PC-3 (cell line): ENCODE data around the gene JPH4. TPM values are rescaled to one million over a fixed set of nuclear protein-coding genes. Genes with fewer than 3 reads are reported as not detected.

ENCODE experiments used
- ATAC-seq: fragments of 200-7000 bp; cut with Tn5 transposase; 2 replicates; pipeline ENCODE4 v1.9.1; 2020; ENCODE audit warnings: mild to moderate bottlenecking, moderate library complexity
- BruUV-seq: library from RNA; stranded (reverse); fragments of 400-500 nt; replicated peaks from 2 replicates; lab custom pipeline; 2021; lab: Mats Ljungman, UMichigan
- CTCF ChIA-PET: fragments of 300-600 bp; sonication (Branson Sonifier 250); formaldehyde crosslinking; loops from one replicate; lab custom pipeline; 2022; ENCODE audit warnings: antibody characterized with exemption; lab: Charles Lee
- POLR2A ChIA-PET: fragments of 300-600 bp; sonication (Branson Sonifier 250); formaldehyde crosslinking; loops from one replicate; lab custom pipeline; 2022; ENCODE audit warnings: antibody characterized with exemption; ENCODE audit not compliant: unreplicated experiment; lab: Charles Lee
- DNase-seq: peaks from one replicate; pipeline ENCODE4 v3.0.0-alpha.2; 2015
- H2AFZ ChIP-seq: fragments of 300-600 bp; sonication (generic); 2 replicates; pipeline ENCODE4 v1.6.0; 2016; ENCODE audit warnings: antibody characterized with exemption, low read length
- H3F3A ChIP-seq: fragments of 300-600 bp; sonication (generic); one replicate; pipeline ENCODE4 v1.6.0; 2017; ENCODE audit warnings: antibody characterized with exemption, low read length, control low read depth, mild to moderate bottlenecking; ENCODE audit not compliant: unreplicated experiment
- H3K27ac ChIP-seq: fragments of 300-600 bp; sonication (generic); 2 replicates; pipeline ENCODE4 v1.5.1; 2016; ENCODE audit warnings: mild to moderate bottlenecking, low read length
- H3K27me3 ChIP-seq: fragments of 300-600 bp; sonication (generic); 2 replicates; pipeline ENCODE4 v1.6.1; 2016; ENCODE audit warnings: low read length, mixed read lengths
- H3K36me3 ChIP-seq: fragments of 300-600 bp; sonication (generic); 2 replicates; pipeline ENCODE4 v1.6.1; 2016; ENCODE audit warnings: low read depth, mixed run types, low read length, mixed read lengths
- H3K4me1 ChIP-seq: fragments of 300-600 bp; sonication (generic); 2 replicates; pipeline ENCODE4 v1.5.1; 2016; ENCODE audit warnings: low read length; ENCODE audit not compliant: insufficient read depth
- H3K4me2 ChIP-seq: fragments of 300-600 bp; sonication (generic); 2 replicates; pipeline ENCODE4 v1.6.0; 2016; ENCODE audit warnings: low read length
- H3K4me3 ChIP-seq: fragments of 300-600 bp; sonication (generic); 2 replicates; pipeline ENCODE4 v1.5.1; 2016; ENCODE audit warnings: mild to moderate bottlenecking, low read length, mixed read lengths
- H3K79me2 ChIP-seq: fragments of 300-600 bp; sonication (generic); 2 replicates; pipeline ENCODE4 v1.6.1; 2017; ENCODE audit warnings: low read length, mixed read lengths
- H3K9ac ChIP-seq: fragments of 300-600 bp; sonication (generic); 2 replicates; pipeline ENCODE4 v1.6.0; 2016; ENCODE audit warnings: mild to moderate bottlenecking, low read length
- H3K9me2 ChIP-seq: fragments of 300-600 bp; sonication (generic); replicated peaks from 2 replicates; pipeline ENCODE4 v1.6.1; 2016; ENCODE audit warnings: mixed run types, low read length, mixed read lengths
- H3K9me3 ChIP-seq: fragments of 300-600 bp; sonication (generic); 2 replicates; pipeline ENCODE4 v1.6.1; 2016; ENCODE audit warnings: low read length, mixed read lengths
- H4K20me1 ChIP-seq: fragments of 300-600 bp; sonication (generic); 2 replicates; pipeline ENCODE4 v1.6.1; 2016; ENCODE audit warnings: low read length, mixed read lengths
- EZH2 ChIP-seq: fragments of 300-600 bp; sonication (generic); IDR thresholded peaks from one replicate; pipeline ENCODE4 v1.6.1; 2017; ENCODE audit warnings: antibody characterized with exemption, mild to moderate bottlenecking, low read length; ENCODE audit not compliant: unreplicated experiment
- EZH2phosphoT487 ChIP-seq: fragments of 300-600 bp; sonication (generic); IDR thresholded peaks from 2 replicates; pipeline ENCODE4 v1.6.1; 2018; ENCODE audit warnings: mild to moderate bottlenecking, antibody characterized with exemption, low read length, borderline replicate concordance
- intact Hi-C: fragments of 100-400 bp; cut with micrococcal nuclease; formaldehyde crosslinking; loops from 2 replicates; pipeline ENCODE4 v1.9.0; 2023
- total RNA-seq: library from RNA; depleted of rRNA; stranded (reverse); fragments of >200 nt; gene quantifications from 2 replicates; pipeline ENCODE4 v1.2.3, GENCODE V29; 2014
- TF ChIP-seq, protein P1 (sequence below): fragments of 300-600 bp; sonication (generic); conservative IDR thresholded peaks from 2 replicates; pipeline ENCODE4 v1.5.1; 2017; ENCODE audit warnings: antibody characterized with exemption, low read depth, mild to moderate bottlenecking, low read length

JPH4 gene
- total RNA-seq, 1 experiment from 2014 or later: not detected

DNA sequence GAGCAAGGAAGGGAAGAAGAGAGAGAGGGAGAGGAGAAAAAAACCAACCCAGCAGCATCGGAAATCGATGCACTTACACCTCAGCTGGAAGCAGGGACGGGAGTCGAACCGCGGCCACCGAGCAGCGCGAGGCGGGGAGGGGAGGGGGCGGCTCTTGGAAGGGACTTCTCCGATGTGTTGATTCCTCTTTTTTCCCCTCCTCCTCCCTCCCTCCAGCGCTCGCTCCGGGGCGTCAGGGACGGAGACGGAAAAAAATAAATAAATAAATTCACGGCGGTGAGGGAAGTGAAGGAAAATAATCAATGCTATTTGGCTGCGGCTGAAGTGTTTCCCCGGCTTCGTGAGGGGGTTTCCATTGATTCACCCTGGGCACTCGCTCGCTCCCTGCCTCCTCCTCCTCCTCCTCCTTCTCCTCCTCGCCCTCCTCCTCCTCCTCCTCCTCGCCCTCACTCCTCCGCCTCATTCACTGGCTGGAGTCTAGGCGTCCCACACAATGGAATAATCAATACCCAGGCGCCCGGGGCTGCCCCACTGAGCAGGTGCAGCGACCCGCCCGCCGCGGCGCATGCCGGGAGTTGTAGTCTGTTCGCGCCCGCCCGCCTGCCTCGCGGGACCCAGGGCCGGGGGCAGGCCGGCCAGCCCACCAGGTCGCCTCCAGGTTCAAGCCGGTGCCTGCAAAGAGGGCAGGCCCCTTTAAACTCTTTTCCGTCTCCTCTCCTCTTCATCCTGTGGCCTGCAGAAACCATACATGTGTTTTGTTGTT, 27.1 kb downstream of the JPH4 start, which contains the start of gene ZFHX2:
Gene ZFHX2 (minus strand): TSS at position 500 of the 763 bp plus-strand sequence. CDS start 16,440 bp downstream, outside the sequence.
- H3K9me2 ChIP-seq: no peaks in the 10 kb centered on the region
- no peaks in the 10 kb centered on the region for H3K9me3 ChIP-seq
- H3K4me3 ChIP-seq: peak within 1 kb of the TSS; percentile 97
- POLR2A ChIA-PET: no interaction called here
- peak within 1 kb of the TSS; percentile 95 for H2AFZ ChIP-seq
- TF ChIP-seq, protein P1, sequence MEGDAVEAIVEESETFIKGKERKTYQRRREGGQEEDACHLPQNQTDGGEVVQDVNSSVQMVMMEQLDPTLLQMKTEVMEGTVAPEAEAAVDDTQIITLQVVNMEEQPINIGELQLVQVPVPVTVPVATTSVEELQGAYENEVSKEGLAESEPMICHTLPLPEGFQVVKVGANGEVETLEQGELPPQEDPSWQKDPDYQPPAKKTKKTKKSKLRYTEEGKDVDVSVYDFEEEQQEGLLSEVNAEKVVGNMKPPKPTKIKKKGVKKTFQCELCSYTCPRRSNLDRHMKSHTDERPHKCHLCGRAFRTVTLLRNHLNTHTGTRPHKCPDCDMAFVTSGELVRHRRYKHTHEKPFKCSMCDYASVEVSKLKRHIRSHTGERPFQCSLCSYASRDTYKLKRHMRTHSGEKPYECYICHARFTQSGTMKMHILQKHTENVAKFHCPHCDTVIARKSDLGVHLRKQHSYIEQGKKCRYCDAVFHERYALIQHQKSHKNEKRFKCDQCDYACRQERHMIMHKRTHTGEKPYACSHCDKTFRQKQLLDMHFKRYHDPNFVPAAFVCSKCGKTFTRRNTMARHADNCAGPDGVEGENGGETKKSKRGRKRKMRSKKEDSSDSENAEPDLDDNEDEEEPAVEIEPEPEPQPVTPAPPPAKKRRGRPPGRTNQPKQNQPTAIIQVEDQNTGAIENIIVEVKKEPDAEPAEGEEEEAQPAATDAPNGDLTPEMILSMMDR: no peak
- TF ChIP-seq EZH2: no peak
- TF ChIP-seq EZH2phosphoT487: no peak
- H3K27me3 ChIP-seq: no peaks in the 10 kb centered on the region
- no peaks in the 10 kb centered on the region for H3F3A ChIP-seq
- peak within 1 kb of the TSS; percentile 95 for H3K4me2 ChIP-seq
- ATAC-seq (peak; percentile 79), DNase-seq (peak; percentile 84)
- H3K79me2 ChIP-seq: peaks cover 15% of the 10 kb centered on the region
- peak within 1 kb of the TSS; percentile 68 for H3K9ac ChIP-seq
- peaks cover 9% of the 10 kb centered on the region for H3K4me1 ChIP-seq
- BruUV-seq: no TSS peak
- CTCF ChIA-PET: no interaction called here
- no peaks in the 10 kb centered on the region for H4K20me1 ChIP-seq
- H3K27ac ChIP-seq: no peak within 1 kb of the TSS
- intact Hi-C loops: loop anchor here (10.0 kb wide), 1 partner anchor 477 kb away; no protein-coding TSS in a partner anchor
- H3K36me3 ChIP-seq: no peaks in the 10 kb centered on the region

GRCh38 chr14:23550812-23551265, 27.8 kb downstream of the JPH4 start:
- Histone ChIP-seq H3K4me3 (peak overlapping the region; percentile 97), H2AFZ (peak overlapping the region; percentile 95), H3K27me3 (no peaks in the 10 kb centered on the region), H3K9me3 (no peaks in the 10 kb centered on the region), H3K79me2 (peaks cover 12% of the 10 kb centered on the region), H3K27ac (no peak overlapping the region), H3K36me3 (no peaks in the 10 kb centered on the region), H3K9me2 (no peaks in the 10 kb centered on the region), H4K20me1 (no peaks in the 10 kb centered on the region), H3K9ac (peak overlapping the region; percentile 68), H3K4me1 (peaks cover 8% of the 10 kb centered on the region), H3F3A (no peaks in the 10 kb centered on the region), H3K4me2 (peak overlapping the region; percentile 95)
- ATAC-seq (peak; percentile 32), DNase-seq (no peak)
- intact Hi-C loops: loop anchor here (10.0 kb wide), 1 partner anchor 476 kb away; no protein-coding TSS in a partner anchor
- POLR2A ChIA-PET: no interaction called here
- CTCF ChIA-PET: no interaction called here
- no peak for TF ChIP-seq EZH2phosphoT487
- TF ChIP-seq, protein P1: no peak
- TF ChIP-seq EZH2: no peak
- no TSS peak for BruUV-seq
